CD4-positive, alpha-beta memory T cell (primary cell): ENCODE data around the gene RFK. TPM values are rescaled to one million over a fixed set of nuclear protein-coding genes. Genes with fewer than 3 reads are reported as not detected.

Experiments used
- CTCF ChIA-PET: fragments of 350-600 bp; sonication (Branson Sonifier 250); formaldehyde crosslinking; loops from one replicate; lab custom pipeline; 2021; ENCODE audit warnings: inconsistent platforms; ENCODE audit not compliant: partially characterized antibody; lab: Charles Lee
- POLR2A ChIA-PET: fragments of 350-600 bp; sonication (Branson Sonifier 250); formaldehyde crosslinking; loops from one replicate; lab custom pipeline; 2021; ENCODE audit not compliant: partially characterized antibody; lab: Charles Lee
- DNase-seq, 5 donors: peaks; one replicate each; pipeline versions ENCODE4 v3.0.0 to v3.0.0-alpha.2; 2020 to 2022; ENCODE audit warnings: mixed read lengths in 1 of 5
- H3K27ac ChIP-seq: one replicate; pipeline ENCODE4 v1.7.0; 2013; ENCODE audit warnings: low read depth, low read length
- H3K27me3 ChIP-seq: 2 replicates; pipeline ENCODE4 v1.7.0; 2013; ENCODE audit warnings: mild to moderate bottlenecking, low read length, moderate library complexity; ENCODE audit not compliant: insufficient read depth
- H3K36me3 ChIP-seq: 2 replicates; pipeline ENCODE4 v1.7.0; 2013; ENCODE audit warnings: mild to moderate bottlenecking, low read length, moderate library complexity; ENCODE audit not compliant: insufficient read depth
- H3K4me1 ChIP-seq: 2 replicates; pipeline ENCODE4 v1.7.0; 2013; ENCODE audit warnings: mild to moderate bottlenecking, low read length, moderate library complexity; ENCODE audit not compliant: insufficient read depth
- H3K4me3 ChIP-seq, 2 donors: one replicate each; pipeline ENCODE4 v1.7.0; 2013; ENCODE audit warnings: low read length in 2 of 2, mild to moderate bottlenecking in 1 of 2
- H3K9me3 ChIP-seq, 2 donors: one replicate each; pipeline ENCODE4 v1.7.0; 2013; ENCODE audit warnings: low read length in 2 of 2, control low read depth in 1 of 2; ENCODE audit not compliant: control insufficient read depth in 1 of 2
- H3K27ac Mint-ChIP-seq, 7 donors: one replicate each; pipeline ENCODE4 v1.8.0; 2020 to 2021; ENCODE audit warnings: mixed read lengths in 7 of 7, mild to moderate bottlenecking in 6 of 7, inconsistent platforms in 3 of 7, moderate library complexity in 3 of 7
- H3K27me3 Mint-ChIP-seq, 2 donors: one replicate each; pipeline ENCODE4 v1.8.0; 2020 to 2021; ENCODE audit warnings: mixed read lengths in 2 of 2
- H3K36me3 Mint-ChIP-seq, 2 donors: one replicate each; pipeline ENCODE4 v1.8.0; 2020 to 2021; ENCODE audit warnings: mixed read lengths in 2 of 2, inconsistent platforms in 1 of 2, mild to moderate bottlenecking in 1 of 2
- H3K4me1 Mint-ChIP-seq, 4 donors: one replicate each; pipeline ENCODE4 v1.8.0; 2020 to 2021; ENCODE audit warnings: mixed read lengths in 4 of 4, mild to moderate bottlenecking in 1 of 4
- H3K4me3 Mint-ChIP-seq, 8 donors: one replicate each; pipeline ENCODE4 v1.8.0; 2020 to 2021; ENCODE audit warnings: mixed read lengths in 8 of 8, mild to moderate bottlenecking in 7 of 8, moderate library complexity in 6 of 8, inconsistent platforms in 3 of 8
- H3K9me3 Mint-ChIP-seq, 8 donors: one replicate each; pipeline ENCODE4 v1.8.0; 2020 to 2021; ENCODE audit warnings: mixed read lengths in 8 of 8, mild to moderate bottlenecking in 5 of 8, inconsistent platforms in 3 of 8, moderate library complexity in 1 of 8
- intact Hi-C: fragments of 100-400 bp; cut with micrococcal nuclease; formaldehyde crosslinking; loops from one replicate; pipeline ENCODE4 v1.15.1; 2023
- polyA plus RNA-seq, 2 donors: library from polyadenylated mRNA; unstranded; fragments of 300-500 nt; fragmentation: Illumina TruSeq; gene quantifications; one replicate each; pipeline ENCODE4 v1.2.3, GENCODE V29; 2021
- total RNA-seq, 2 experiments: library from RNA; stranded (reverse); gene quantifications; one replicate each; pipeline ENCODE4 v1.2.3, GENCODE V29; 2021

RFK gene
- total and polyA plus RNA-seq, 4 experiments from 2014 or later: 13.5 to 42.9 (median 22.6) TPM

DNA sequence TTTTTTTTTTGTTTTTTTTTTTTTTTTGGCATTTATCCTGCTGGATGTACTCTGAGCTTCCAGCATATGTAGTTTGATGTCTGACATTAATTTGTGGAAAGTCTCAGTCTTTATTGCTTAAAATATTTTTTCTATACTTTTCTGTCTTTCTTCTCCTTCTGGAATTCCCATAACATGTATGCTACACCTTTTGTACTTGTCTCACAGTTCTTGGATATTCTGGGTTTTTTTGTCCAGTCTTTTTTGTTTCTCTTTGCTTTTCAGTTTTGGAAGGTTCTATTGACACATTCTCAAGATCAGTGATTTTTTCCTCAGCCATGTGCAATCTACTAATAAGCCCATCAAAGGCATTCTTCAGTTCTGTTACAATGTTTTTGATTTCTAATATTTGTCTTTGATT, 19.4 kb upstream of the RFK start:
- ChIA-PET POLR2A (no interaction called here), CTCF (no interaction called here)
- no peak overlapping the region for H3K4me3 Mint-ChIP-seq
- no peak overlapping the region for H3K4me3 ChIP-seq
- peaks cover 6 to 40% (median 22%) of the 10 kb centered on the region in 4 donors for H3K4me1 Mint-ChIP-seq
- no peaks in the 10 kb centered on the region for H3K27me3 Mint-ChIP-seq
- peaks cover 0 to 19% (median 12%) of the 10 kb centered on the region in 8 donors for H3K9me3 Mint-ChIP-seq
- H3K27ac Mint-ChIP-seq: peak overlapping the region in 1 of 7 donors; percentile 12
- no peak for DNase-seq
- no peak overlapping the region for H3K27ac ChIP-seq
- peaks cover 14% of the 10 kb centered on the region for H3K4me1 ChIP-seq
- intact Hi-C loops: loop anchor here (2.0 kb wide), 1 partner anchor 19 kb away; the partner anchor contains the start of gene RFK
- peaks cover 0 to 4% of the 10 kb centered on the region in 2 donors for H3K9me3 ChIP-seq
- peaks cover 8 to 9% of the 10 kb centered on the region in 2 donors for H3K36me3 Mint-ChIP-seq
- no peaks in the 10 kb centered on the region for H3K27me3 ChIP-seq
- H3K36me3 ChIP-seq: no peaks in the 10 kb centered on the region

DNA sequence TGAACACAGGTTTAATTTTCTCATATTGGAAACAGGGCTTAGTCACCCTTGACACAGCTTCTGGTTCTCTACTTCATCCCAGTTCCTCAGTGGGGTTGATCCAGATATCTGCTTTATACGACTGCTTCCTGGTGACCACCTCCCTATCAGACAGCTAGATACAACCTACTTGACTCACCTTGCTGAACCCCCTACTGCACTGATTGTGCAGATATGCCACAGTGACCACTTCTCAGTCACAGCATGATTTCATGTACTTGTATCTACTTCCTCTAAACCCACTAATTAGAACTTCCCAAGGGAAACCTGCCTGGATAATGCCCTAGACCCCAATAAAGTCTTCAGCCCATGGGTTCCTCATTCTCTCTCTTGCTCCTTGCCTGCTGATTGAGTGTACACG, 18.4 kb upstream of the RFK start:
- Histone ChIP-seq H3K36me3 (no peaks in the 10 kb centered on the region), H3K9me3 (peaks cover 0 to 4% of the 10 kb centered on the region in 2 donors), H3K4me1 (peaks cover 14% of the 10 kb centered on the region), H3K27ac (no peak overlapping the region), H3K27me3 (no peaks in the 10 kb centered on the region), H3K4me3 (no peak overlapping the region)
- DNase-seq: no peak
- Mint-ChIP-seq H3K36me3 (peaks cover 8 to 9% of the 10 kb centered on the region in 2 donors), H3K9me3 (peaks cover 0 to 19% (median 12%) of the 10 kb centered on the region in 8 donors), H3K27ac (no peak overlapping the region), H3K4me3 (no peak overlapping the region), H3K27me3 (no peaks in the 10 kb centered on the region), H3K4me1 (peaks cover 6 to 30% (median 21%) of the 10 kb centered on the region in 4 donors)
- CTCF ChIA-PET: interaction anchor here (0.6 kb wide), 1 partner anchor 1783 kb away, joined by 6 read pairs; no protein-coding TSS in a partner anchor
- intact Hi-C loops: no loop called here
- POLR2A ChIA-PET: no interaction called here

DNA sequence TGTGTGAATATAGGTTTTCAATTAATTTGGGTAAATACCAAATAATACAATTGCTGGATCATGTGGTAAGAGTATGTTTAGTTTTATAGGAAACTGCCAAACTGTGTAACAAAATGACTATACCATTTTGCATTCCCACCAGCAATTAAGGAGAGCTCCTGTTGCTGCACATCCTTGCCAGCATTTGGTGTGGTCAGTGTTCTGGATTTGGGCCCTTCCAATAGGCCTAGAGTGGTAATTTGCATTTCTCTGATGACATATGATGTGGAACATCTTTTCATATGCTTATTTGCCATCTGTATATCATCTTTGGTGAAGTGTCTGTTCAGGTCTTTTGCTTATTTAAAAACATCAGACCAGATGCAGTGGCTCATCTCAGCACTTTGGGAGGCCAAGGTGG, 11.6 kb upstream of the RFK start:
- Histone ChIP-seq H3K27me3 (no peaks in the 10 kb centered on the region), H3K4me3 (no peak overlapping the region), H3K27ac (no peak overlapping the region), H3K4me1 (peaks cover 7% of the 10 kb centered on the region), H3K36me3 (no peaks in the 10 kb centered on the region), H3K9me3 (no peaks in the 10 kb centered on the region)
- no peak overlapping the region for H3K4me3 Mint-ChIP-seq
- no peak for DNase-seq
- H3K4me1 Mint-ChIP-seq: peaks cover 9 to 13% (median 9%) of the 10 kb centered on the region in 4 donors
- no peaks in the 10 kb centered on the region for H3K36me3 Mint-ChIP-seq
- ChIA-PET CTCF (interaction anchor here (1.0 to 2.6 kb wide), 4 partner anchors 10 to 471 kb away, joined by 4 to 21 read pairs (median 12); partner anchors contain the start of gene RFK), POLR2A (interaction anchor here (3.0 kb wide), 1 partner anchor 12 kb away, joined by 12 read pairs; the partner anchor contains the start of gene RFK)
- H3K27ac Mint-ChIP-seq: peak overlapping the region in 1 of 7 donors; percentile 18
- intact Hi-C loops: no loop called here
- H3K9me3 Mint-ChIP-seq: no peaks in the 10 kb centered on the region
- H3K27me3 Mint-ChIP-seq: no peaks in the 10 kb centered on the region

DNA sequence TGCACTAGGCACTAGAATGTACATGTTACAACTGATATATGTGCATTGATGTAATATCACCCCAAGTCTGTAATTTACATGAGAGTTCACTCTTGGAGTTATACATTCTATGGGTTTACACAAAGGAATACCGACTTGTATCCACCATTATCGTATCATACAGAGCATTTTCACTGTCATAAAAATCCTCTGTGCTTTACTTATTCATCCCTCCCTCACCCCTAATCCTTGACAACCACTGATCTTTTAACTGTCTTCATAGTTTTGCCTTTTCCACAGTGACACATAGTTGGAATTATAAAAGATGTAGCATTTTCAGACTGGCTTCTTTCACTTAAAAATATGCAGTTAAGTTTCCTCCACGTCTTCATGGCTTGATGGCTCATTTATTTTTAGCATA, 11.1 kb upstream of the RFK start:
- Mint-ChIP-seq H3K27me3 (no peaks in the 10 kb centered on the region), H3K4me3 (no peak overlapping the region), H3K36me3 (no peaks in the 10 kb centered on the region), H3K9me3 (no peaks in the 10 kb centered on the region), H3K4me1 (peaks cover 10 to 16% (median 12%) of the 10 kb centered on the region in 4 donors), H3K27ac (peak overlapping the region in 2 of 7 donors; percentile 18 to 80)
- Histone ChIP-seq H3K27me3 (no peaks in the 10 kb centered on the region), H3K36me3 (no peaks in the 10 kb centered on the region), H3K27ac (no peak overlapping the region), H3K4me1 (peaks cover 7% of the 10 kb centered on the region), H3K9me3 (no peaks in the 10 kb centered on the region), H3K4me3 (no peak overlapping the region)
- DNase-seq: no peak
- intact Hi-C loops: no loop called here
- CTCF ChIA-PET: interaction anchor here (1.0 to 2.6 kb wide), 4 partner anchors 10 to 470 kb away, joined by 4 to 21 read pairs (median 14); partner anchors contain the start of gene RFK
- POLR2A ChIA-PET: interaction anchor here (3.0 kb wide), 1 partner anchor 11 kb away, joined by 12 read pairs; the partner anchor contains the start of gene RFK

DNA sequence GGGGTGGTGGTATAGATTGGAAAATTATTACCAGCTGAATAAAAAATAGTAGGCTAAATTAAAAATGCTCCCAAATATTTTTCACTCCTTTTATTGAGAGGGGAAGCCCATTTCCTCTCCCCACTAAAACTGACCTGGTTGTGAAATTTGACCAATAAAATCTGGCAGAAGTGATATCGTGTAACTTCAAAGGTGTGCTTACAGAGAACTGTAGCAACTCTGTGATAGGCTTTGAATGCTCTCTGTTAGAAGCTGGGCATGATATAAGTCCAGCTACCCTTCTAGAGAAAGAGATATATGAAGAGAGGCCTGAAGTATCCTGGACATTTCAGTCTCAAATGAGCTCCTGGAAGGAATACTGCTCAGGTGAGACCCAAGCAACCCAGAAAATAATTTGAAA, 10.2 kb upstream of the RFK start:
- Histone ChIP-seq H3K4me1 (peaks cover 7% of the 10 kb centered on the region), H3K27me3 (no peaks in the 10 kb centered on the region), H3K36me3 (no peaks in the 10 kb centered on the region), H3K4me3 (no peak overlapping the region), H3K9me3 (no peaks in the 10 kb centered on the region), H3K27ac (no peak overlapping the region)
- intact Hi-C loops: no loop called here
- Mint-ChIP-seq H3K4me3 (peak overlapping the region in 1 of 8 donors; percentile 45), H3K27ac (peak overlapping the region in 2 of 7 donors; percentile 16 to 28), H3K27me3 (no peaks in the 10 kb centered on the region), H3K36me3 (no peaks in the 10 kb centered on the region), H3K4me1 (peaks cover 10 to 18% (median 12%) of the 10 kb centered on the region in 4 donors), H3K9me3 (no peaks in the 10 kb centered on the region)
- no peak for DNase-seq
- POLR2A ChIA-PET: interaction anchor here (0.6 to 3.0 kb wide), 2 partner anchors 10 to 45 kb away, joined by 3 to 12 read pairs; partner anchors contain the start of gene RFK
- CTCF ChIA-PET: interaction anchor here (1.1 to 2.6 kb wide), 6 partner anchors 9 to 301 kb away, joined by 3 to 21 read pairs (median 9); partner anchors contain the start of gene RFK

DNA sequence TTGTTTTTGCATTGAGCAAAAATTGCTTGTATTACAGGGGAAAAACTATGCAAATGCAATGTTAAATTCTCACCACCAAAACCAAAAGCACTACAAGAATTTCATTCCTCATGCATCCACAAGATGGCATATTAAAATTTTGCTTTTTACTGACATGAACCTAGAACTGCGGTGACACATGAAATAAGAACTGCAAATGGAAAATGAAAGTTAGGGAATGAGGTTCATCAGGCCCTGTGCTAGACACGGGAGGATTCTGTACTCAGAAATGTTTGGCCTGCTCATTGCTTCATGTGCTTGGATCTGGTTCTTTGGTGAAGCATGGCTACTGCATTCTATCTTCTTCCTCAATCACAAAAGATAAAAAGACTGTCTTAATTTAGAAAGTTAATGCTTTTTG, 9.1 kb upstream of the RFK start:
- no peaks in the 10 kb centered on the region for H3K27me3 Mint-ChIP-seq
- ChIA-PET POLR2A (interaction anchor here (0.7 kb wide), 1 partner anchor 9 kb away, joined by 3 read pairs; the partner anchor contains the start of gene RFK), CTCF (interaction anchor here (1.0 to 2.6 kb wide), 5 partner anchors 8 to 301 kb away, joined by 3 to 17 read pairs (median 8); no protein-coding TSS in a partner anchor)
- H3K4me1 Mint-ChIP-seq: peaks cover 10 to 18% (median 12%) of the 10 kb centered on the region in 4 donors
- Histone ChIP-seq H3K27me3 (no peaks in the 10 kb centered on the region), H3K36me3 (no peaks in the 10 kb centered on the region), H3K27ac (peak overlapping the region; percentile 33), H3K4me3 (no peak overlapping the region), H3K4me1 (peaks cover 7% of the 10 kb centered on the region), H3K9me3 (no peaks in the 10 kb centered on the region)
- DNase-seq: peak; percentile 43 to 67 (median 60)
- H3K27ac Mint-ChIP-seq: peak overlapping the region; percentile 72 to 93 (median 89)
- intact Hi-C loops: loop anchor here (1.0 kb wide), 3 partner anchors 9 to 301 kb away; partner anchors contain the start of gene RFK
- H3K4me3 Mint-ChIP-seq: peak overlapping the region; percentile 37 to 79 (median 76)
- no peaks in the 10 kb centered on the region for H3K36me3 Mint-ChIP-seq
- no peaks in the 10 kb centered on the region for H3K9me3 Mint-ChIP-seq
